22Rv1 (cell line): Measurements from ENCODE around the gene FRMPD2.

ENCODE experiments used
- ZFX ChIP-seq: fragments of 450-650 bp; IDR thresholded peaks from 2 replicates; pipeline ENCODE4 v1.6.1; 2017; ENCODE audit warnings: antibody characterized with exemption, borderline replicate concordance
- TF ChIP-seq, protein P1 (sequence below): fragments of 450-650 bp; IDR thresholded peaks from 2 replicates; pipeline ENCODE4 v1.5.1; 2017; ENCODE audit warnings: mild to moderate bottlenecking

DNA sequence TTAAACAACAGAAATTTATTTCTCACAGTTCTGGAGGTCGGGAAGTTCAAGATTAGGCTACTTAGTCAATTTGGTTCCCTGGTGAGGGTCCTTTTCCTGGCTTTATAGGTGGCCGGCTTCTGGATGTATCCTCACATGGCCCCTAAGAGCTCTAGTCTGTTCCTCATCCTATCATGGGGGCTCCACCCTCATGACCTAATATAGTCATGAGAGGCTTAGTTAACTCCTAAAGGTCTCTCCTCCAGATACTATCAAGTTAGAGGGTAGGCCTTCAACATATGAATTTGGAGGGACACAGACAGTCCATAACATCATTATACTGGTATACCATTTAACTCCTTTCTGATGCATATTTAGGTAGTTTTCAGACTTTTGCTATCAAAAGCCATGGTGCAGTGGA lies 39.6 kb upstream of the FRMPD2 start:
- TF ChIP-seq, protein P1, sequence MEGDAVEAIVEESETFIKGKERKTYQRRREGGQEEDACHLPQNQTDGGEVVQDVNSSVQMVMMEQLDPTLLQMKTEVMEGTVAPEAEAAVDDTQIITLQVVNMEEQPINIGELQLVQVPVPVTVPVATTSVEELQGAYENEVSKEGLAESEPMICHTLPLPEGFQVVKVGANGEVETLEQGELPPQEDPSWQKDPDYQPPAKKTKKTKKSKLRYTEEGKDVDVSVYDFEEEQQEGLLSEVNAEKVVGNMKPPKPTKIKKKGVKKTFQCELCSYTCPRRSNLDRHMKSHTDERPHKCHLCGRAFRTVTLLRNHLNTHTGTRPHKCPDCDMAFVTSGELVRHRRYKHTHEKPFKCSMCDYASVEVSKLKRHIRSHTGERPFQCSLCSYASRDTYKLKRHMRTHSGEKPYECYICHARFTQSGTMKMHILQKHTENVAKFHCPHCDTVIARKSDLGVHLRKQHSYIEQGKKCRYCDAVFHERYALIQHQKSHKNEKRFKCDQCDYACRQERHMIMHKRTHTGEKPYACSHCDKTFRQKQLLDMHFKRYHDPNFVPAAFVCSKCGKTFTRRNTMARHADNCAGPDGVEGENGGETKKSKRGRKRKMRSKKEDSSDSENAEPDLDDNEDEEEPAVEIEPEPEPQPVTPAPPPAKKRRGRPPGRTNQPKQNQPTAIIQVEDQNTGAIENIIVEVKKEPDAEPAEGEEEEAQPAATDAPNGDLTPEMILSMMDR: no peak
- no peak for TF ChIP-seq ZFX
